ENCODE data around the gene SEMA4G.

The SEMA4G gene

GRCh38 chr10:100965820-100966219, 3.5 kb upstream of the SEMA4G start:
- Histone ChIP-seq H3F3A (ENCODE audit: low read depth) (no peaks in the 10 kb centered on the region), H3K9me2 (replicated peaks; ENCODE audit: low read depth, low read length) (no peaks in the 10 kb centered on the region)

GRCh38 chr10:100966887-100967286, 2.4 kb upstream of the SEMA4G start:
- peaks cover 28% of the 10 kb centered on the region; the same call in 1 of the 2 replicates for H3K36me3 ChIP-seq (ENCODE audit: insufficient read depth, low read length)
- H3K9ac ChIP-seq (ENCODE audit: low read depth, low read length, poor library complexity, severe bottlenecking) = no peak overlapping the region
- no peaks in the 10 kb centered on the region for H3K27me3 ChIP-seq (ENCODE audit: insufficient read depth, low read length, poor library complexity, severe bottlenecking)
- H3F3A ChIP-seq (ENCODE audit: low read depth) = no peaks in the 10 kb centered on the region
- no peaks in the 10 kb centered on the region for H3K9me2 ChIP-seq (replicated peaks; ENCODE audit: low read depth, low read length)
- TF ChIP-seq EZH2phosphoT487 (IDR thresholded peaks at IDR 0.05; ENCODE audit: borderline replicate concordance) (no peak), CTCF (conservative IDR thresholded peaks at IDR 0.05; ENCODE audit: low read length) (no peak)
- no peaks in the 10 kb centered on the region for H3K79me2 ChIP-seq (ENCODE audit: insufficient read depth, low read length)
- peaks cover 3% of the 10 kb centered on the region for H3K4me1 ChIP-seq (ENCODE audit: insufficient read depth, low read length, poor library complexity, severe bottlenecking)
- H3K9me3 ChIP-seq (ENCODE audit: insufficient read depth, low read depth, low read length) = no peaks in the 10 kb centered on the region
- H3K4me2 ChIP-seq (ENCODE audit: low read depth, low read length, poor library complexity, severe bottlenecking) = no peak overlapping the region
- no peak overlapping the region for H2AFZ ChIP-seq (ENCODE audit: low read length)
- no peaks in the 10 kb centered on the region for H4K20me1 ChIP-seq (ENCODE audit: insufficient read depth, low read length, poor library complexity, severe bottlenecking)
- H3K4me3 ChIP-seq (ENCODE audit: low read length, poor library complexity, severe bottlenecking) = no peak overlapping the region

More at GRCh38 chr10:100965820-100966219, 3.5 kb upstream of the SEMA4G start:
- H3K79me2 ChIP-seq (ENCODE audit: insufficient read depth, low read length) = no peaks in the 10 kb centered on the region
- no peak overlapping the region for H3K4me2 ChIP-seq (ENCODE audit: low read depth, low read length, poor library complexity, severe bottlenecking)
- peaks cover 3% of the 10 kb centered on the region for H3K4me1 ChIP-seq (ENCODE audit: insufficient read depth, low read length, poor library complexity, severe bottlenecking)
- H4K20me1 ChIP-seq (ENCODE audit: insufficient read depth, low read length, poor library complexity, severe bottlenecking) = no peaks in the 10 kb centered on the region
- peaks cover 34% of the 10 kb centered on the region; the same call in 1 of the 2 replicates for H3K36me3 ChIP-seq (ENCODE audit: insufficient read depth, low read length)
- H3K4me3 ChIP-seq (ENCODE audit: low read length, poor library complexity, severe bottlenecking) = no peak overlapping the region
- H3K27me3 ChIP-seq (ENCODE audit: insufficient read depth, low read length, poor library complexity, severe bottlenecking) = no peaks in the 10 kb centered on the region
- H3K9ac ChIP-seq (ENCODE audit: low read depth, low read length, poor library complexity, severe bottlenecking) = no peak overlapping the region
- TF ChIP-seq CTCF (conservative IDR thresholded peaks at IDR 0.05; ENCODE audit: low read length) (no peak), EZH2phosphoT487 (IDR thresholded peaks at IDR 0.05; ENCODE audit: borderline replicate concordance) (no peak)
- no peaks in the 10 kb centered on the region for H3K9me3 ChIP-seq (ENCODE audit: insufficient read depth, low read depth, low read length)
- H2AFZ ChIP-seq (ENCODE audit: low read length) = no peak overlapping the region

GRCh38 chr10:100967332-100967731, 2.0 kb upstream of the SEMA4G start:
- H3K4me2 ChIP-seq (ENCODE audit: low read depth, low read length, poor library complexity, severe bottlenecking) = no peak overlapping the region
- H3K36me3 ChIP-seq (ENCODE audit: insufficient read depth, low read length) = peaks cover 24% of the 10 kb centered on the region; the same call in 1 of the 2 replicates
- H3F3A ChIP-seq (ENCODE audit: low read depth) = no peaks in the 10 kb centered on the region
- H3K27me3 ChIP-seq (ENCODE audit: insufficient read depth, low read length, poor library complexity, severe bottlenecking) = no peaks in the 10 kb centered on the region
- H3K79me2 ChIP-seq (ENCODE audit: insufficient read depth, low read length) = no peaks in the 10 kb centered on the region
- peaks cover 3% of the 10 kb centered on the region for H3K4me1 ChIP-seq (ENCODE audit: insufficient read depth, low read length, poor library complexity, severe bottlenecking)
- H3K9me2 ChIP-seq (replicated peaks; ENCODE audit: low read depth, low read length) = no peaks in the 10 kb centered on the region
- H3K4me3 ChIP-seq (ENCODE audit: low read length, poor library complexity, severe bottlenecking) = no peak overlapping the region
- H2AFZ ChIP-seq (ENCODE audit: low read length) = no peak overlapping the region
- H3K9me3 ChIP-seq (ENCODE audit: insufficient read depth, low read depth, low read length) = no peaks in the 10 kb centered on the region
- TF ChIP-seq CTCF (conservative IDR thresholded peaks at IDR 0.05; ENCODE audit: low read length) = no peak
- no peak for TF ChIP-seq EZH2phosphoT487 (IDR thresholded peaks at IDR 0.05; ENCODE audit: borderline replicate concordance)
- H3K9ac ChIP-seq (ENCODE audit: low read depth, low read length, poor library complexity, severe bottlenecking) = no peak overlapping the region
- H4K20me1 ChIP-seq (ENCODE audit: insufficient read depth, low read length, poor library complexity, severe bottlenecking) = no peaks in the 10 kb centered on the region
